Colonic mucosa (tissue), 4 donors: ENCODE results near the gene AKT3. TPM values are rescaled to one million over a fixed set of nuclear protein-coding genes. Genes with fewer than 3 reads are reported as not detected.

Experiments used
- DNase-seq: peaks from one replicate; pipeline ENCODE4 v3.0.0-alpha.2; 2020
- H3K27ac ChIP-seq: fragments of 200-600 bp; one replicate; pipeline ENCODE4 v1.8.0; 2021
- H3K27me3 ChIP-seq: fragments of 200-600 bp; one replicate; pipeline ENCODE4 v1.8.0; 2021
- H3K36me3 ChIP-seq: fragments of 200-600 bp; one replicate; pipeline ENCODE4 v1.8.0; 2021
- H3K4me1 ChIP-seq: fragments of 200-600 bp; one replicate; pipeline ENCODE4 v1.8.0; 2021; ENCODE audit warnings: mild to moderate bottlenecking
- H3K4me3 ChIP-seq: fragments of 200-600 bp; one replicate; pipeline ENCODE4 v1.8.0; 2021
- H3K9ac ChIP-seq, 2 donors: one replicate each; pipeline ENCODE4 v1.7.0; 2013; ENCODE audit warnings: control low read depth in 2 of 2, low read depth in 2 of 2, low read length in 2 of 2
- H3K9me3 ChIP-seq: fragments of 200-600 bp; one replicate; pipeline ENCODE4 v1.8.0; 2021
- intact Hi-C: fragments of 100-400 bp; cut with DNase I; formaldehyde crosslinking; loops from one replicate; pipeline ENCODE4 v1.14.1; 2022
- total RNA-seq, 2 donors: library from RNA; stranded (reverse); fragmentation: NEBNext Ultra II Directional in 1 of 2; extraction: Animal tissue kit (Norgen Biotek cat#: 25700) in 1 of 2; gene quantifications; one replicate each; pipeline ENCODE4 v1.2.1, GENCODE V29; 2021
- TF ChIP-seq, protein P1 (sequence below): fragments of 200-600 bp; IDR thresholded peaks from one replicate; pipeline ENCODE4 v1.8.0; 2022; ENCODE audit warnings: antibody characterized with exemption, mild to moderate bottlenecking
- donor health status: healthy.
- donor health status: DM: no; HTN: no; CAD: no.
- donor health status: DM: no; HTN: no; CAD: no.

AKT3 gene
- total RNA-seq, 2 donors from 2014 or later: 6.0 to 21.3 TPM

GRCh38 chr1:243457363-243457982 is 392.6 kb downstream of the AKT3 start:
- Histone ChIP-seq H3K9ac (no peak overlapping the region), H3K36me3 (no peaks in the 10 kb centered on the region), H3K4me1 (no peaks in the 10 kb centered on the region), H3K4me3 (no peak overlapping the region), H3K27ac (no peak overlapping the region), H3K27me3 (no peaks in the 10 kb centered on the region), H3K9me3 (no peaks in the 10 kb centered on the region)
- intact Hi-C loops: no loop called here
- DNase-seq: no peak
- TF ChIP-seq, protein P1, sequence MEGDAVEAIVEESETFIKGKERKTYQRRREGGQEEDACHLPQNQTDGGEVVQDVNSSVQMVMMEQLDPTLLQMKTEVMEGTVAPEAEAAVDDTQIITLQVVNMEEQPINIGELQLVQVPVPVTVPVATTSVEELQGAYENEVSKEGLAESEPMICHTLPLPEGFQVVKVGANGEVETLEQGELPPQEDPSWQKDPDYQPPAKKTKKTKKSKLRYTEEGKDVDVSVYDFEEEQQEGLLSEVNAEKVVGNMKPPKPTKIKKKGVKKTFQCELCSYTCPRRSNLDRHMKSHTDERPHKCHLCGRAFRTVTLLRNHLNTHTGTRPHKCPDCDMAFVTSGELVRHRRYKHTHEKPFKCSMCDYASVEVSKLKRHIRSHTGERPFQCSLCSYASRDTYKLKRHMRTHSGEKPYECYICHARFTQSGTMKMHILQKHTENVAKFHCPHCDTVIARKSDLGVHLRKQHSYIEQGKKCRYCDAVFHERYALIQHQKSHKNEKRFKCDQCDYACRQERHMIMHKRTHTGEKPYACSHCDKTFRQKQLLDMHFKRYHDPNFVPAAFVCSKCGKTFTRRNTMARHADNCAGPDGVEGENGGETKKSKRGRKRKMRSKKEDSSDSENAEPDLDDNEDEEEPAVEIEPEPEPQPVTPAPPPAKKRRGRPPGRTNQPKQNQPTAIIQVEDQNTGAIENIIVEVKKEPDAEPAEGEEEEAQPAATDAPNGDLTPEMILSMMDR: no peak

GRCh38 chr1:243455760-243456651 is 394.0 kb downstream of the AKT3 start:
- Histone ChIP-seq H3K4me3 (no peak overlapping the region), H3K9ac (no peak overlapping the region), H3K4me1 (no peaks in the 10 kb centered on the region), H3K9me3 (no peaks in the 10 kb centered on the region), H3K27ac (no peak overlapping the region), H3K27me3 (no peaks in the 10 kb centered on the region), H3K36me3 (no peaks in the 10 kb centered on the region)
- DNase-seq: no peak
- TF ChIP-seq, protein P1: no peak
- intact Hi-C loops: no loop called here

DNA sequence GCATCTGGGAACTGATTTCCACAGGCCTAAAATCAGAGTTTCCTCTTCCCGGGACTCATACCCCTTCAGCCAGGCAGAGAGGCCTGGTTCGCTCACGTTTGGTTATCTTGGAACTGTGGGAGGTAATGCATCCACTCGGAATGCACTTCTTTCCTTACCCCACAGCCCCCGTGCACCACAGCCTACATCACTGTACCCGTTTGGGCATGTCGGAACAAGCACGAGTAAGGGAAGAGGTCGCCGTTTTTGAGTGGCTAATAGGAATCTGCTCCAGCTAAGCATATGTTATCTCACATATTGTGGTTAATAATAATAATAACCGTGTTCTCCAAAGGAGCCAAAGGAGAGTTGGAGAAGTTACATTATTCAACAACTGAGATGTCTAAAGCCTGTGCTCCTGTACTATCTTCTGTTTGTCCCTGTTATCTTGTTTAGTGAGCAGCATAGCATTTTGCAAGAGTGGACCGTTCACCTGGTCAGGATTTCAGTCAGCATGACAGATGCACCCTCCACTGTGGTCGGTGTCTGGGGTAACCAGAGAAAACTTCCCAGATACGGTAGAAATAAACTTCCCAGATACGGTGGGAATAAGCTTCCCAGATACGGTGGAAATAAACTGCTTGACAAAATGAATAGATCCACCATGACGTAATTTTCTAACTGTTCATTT is 395.6 kb downstream of the AKT3 start:
- Histone ChIP-seq H3K4me1 (no peaks in the 10 kb centered on the region), H3K27ac (no peak overlapping the region), H3K4me3 (no peak overlapping the region), H3K9me3 (no peaks in the 10 kb centered on the region), H3K9ac (no peak overlapping the region), H3K27me3 (no peaks in the 10 kb centered on the region), H3K36me3 (no peaks in the 10 kb centered on the region)
- no peak for DNase-seq
- intact Hi-C loops: no loop called here
- TF ChIP-seq, protein P1: no peak

DNA sequence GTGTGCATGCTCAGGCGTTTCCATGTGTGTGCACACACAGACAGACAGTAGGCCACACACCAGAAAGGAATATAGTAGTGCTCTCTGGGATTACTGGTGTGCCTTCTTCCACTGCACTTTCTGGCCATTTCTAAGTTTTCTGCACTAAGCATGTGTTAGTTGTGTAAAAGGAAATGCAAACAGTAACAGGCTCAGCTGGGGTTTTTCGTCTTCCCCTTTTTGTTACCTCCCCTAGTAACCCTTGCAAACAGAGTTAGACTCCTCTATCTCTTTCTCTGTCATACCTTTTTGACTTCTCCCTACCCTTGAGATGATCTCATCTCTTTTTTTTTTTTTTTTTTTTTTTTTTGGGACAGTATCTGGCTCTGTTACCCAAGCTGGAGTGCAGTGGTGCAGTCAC is 398.0 kb downstream of the AKT3 start:
- no peaks in the 10 kb centered on the region for H3K9me3 ChIP-seq
- H3K9ac ChIP-seq: no peak overlapping the region
- H3K4me3 ChIP-seq: no peak overlapping the region
- no peaks in the 10 kb centered on the region for H3K27me3 ChIP-seq
- no peak overlapping the region for H3K27ac ChIP-seq
- intact Hi-C loops: no loop called here
- no peak for DNase-seq
- H3K36me3 ChIP-seq: no peaks in the 10 kb centered on the region
- H3K4me1 ChIP-seq: no peaks in the 10 kb centered on the region
- TF ChIP-seq, protein P1: no peak

DNA sequence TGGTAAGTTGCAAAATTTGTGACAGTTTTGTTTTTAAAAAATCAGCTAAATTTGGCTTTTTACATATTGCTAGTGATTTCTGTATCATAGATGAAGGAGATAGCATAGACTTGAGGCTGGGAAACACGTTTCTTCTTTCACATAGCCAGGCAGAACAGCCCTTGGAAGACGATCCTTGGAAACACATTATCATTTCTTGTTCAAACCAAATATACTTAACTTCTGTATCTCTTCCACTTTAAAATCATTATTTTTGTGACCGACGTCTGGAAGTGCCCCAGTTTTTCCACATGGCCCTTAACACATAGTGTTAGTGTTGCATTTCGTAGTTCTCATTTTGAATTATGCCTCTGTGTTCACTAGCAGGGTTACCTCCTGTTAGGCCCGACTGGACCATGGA is 400.7 kb downstream of the AKT3 start:
- TF ChIP-seq, protein P1: no peak
- no peak for DNase-seq
- H3K9ac ChIP-seq: no peak overlapping the region
- H3K4me1 ChIP-seq: no peaks in the 10 kb centered on the region
- intact Hi-C loops: no loop called here
- no peak overlapping the region for H3K4me3 ChIP-seq
- H3K27ac ChIP-seq: no peak overlapping the region
- no peaks in the 10 kb centered on the region for H3K36me3 ChIP-seq
- no peaks in the 10 kb centered on the region for H3K9me3 ChIP-seq
- H3K27me3 ChIP-seq: no peaks in the 10 kb centered on the region
